ENCODE data around the gene SLC4A2. TPM values are rescaled to one million over a fixed set of nuclear protein-coding genes. Genes with fewer than 3 reads are reported as not detected.

The SLC4A2 gene
- total RNA-seq, 2 experiments from 2014 or later = 64.2 to 86.0 TPM

DNA sequence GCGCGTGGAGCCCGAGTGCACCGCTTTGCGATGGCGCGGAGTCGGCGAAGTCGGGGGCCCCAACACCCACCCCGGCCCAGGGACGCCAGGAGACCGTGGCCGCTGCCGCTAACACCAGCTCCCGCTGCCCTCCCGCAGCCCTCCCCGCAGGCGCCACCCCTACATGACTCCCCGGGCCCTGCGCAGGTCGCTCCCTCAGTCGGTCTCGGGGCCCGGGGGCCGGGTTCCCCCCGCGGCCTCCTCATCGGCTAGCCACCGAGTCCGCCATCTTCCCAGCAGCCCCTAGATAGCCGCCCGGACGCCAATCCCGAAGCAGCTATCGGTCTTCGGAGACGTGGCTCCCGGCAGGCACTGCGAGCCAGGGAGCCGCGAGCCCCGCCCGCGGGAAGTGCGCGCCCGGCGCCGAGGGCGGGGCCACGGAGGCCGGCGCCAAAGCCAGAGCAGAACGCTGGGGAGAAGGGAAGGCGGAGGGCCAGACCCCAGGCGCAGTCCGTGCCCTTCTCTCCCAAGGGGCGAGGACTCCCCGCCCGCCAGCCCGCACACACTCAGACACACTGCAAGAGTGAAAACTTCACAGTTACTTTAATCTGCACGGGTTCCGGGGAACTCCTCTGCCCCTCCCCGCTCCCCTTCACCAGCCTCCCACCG, 21.3 kb downstream of the SLC4A2 start, which contains the start of gene FASTK:
FASTK (minus strand) TSS at position 288 of the 648 bp plus-strand sequence; CDS start at position 245, 43 bp downstream.
- Histone ChIP-seq H3K79me2 (ENCODE audit: insufficient read depth, low read depth, low read length) (peaks cover 28% of the 10 kb centered on the region), H3K9me3 (ENCODE audit: low read length) (no peaks in the 10 kb centered on the region), H3K9me2 (ENCODE audit: insufficient read depth, low read length) (no peaks in the 10 kb centered on the region), H3K27ac (ENCODE audit: low read depth, low read length, poor library complexity, severe bottlenecking) (peak within 1 kb of the TSS; percentile 72), H3K36me3 (ENCODE audit: insufficient read depth, low read length) (peaks cover 43% of the 10 kb centered on the region), H3K4me3 (ENCODE audit: low read depth, low read length, poor library complexity, severe bottlenecking) (peak within 1 kb of the TSS; percentile 91), H3K4me1 (ENCODE audit: insufficient read depth, low read length, poor library complexity, severe bottlenecking) (peaks cover 54% of the 10 kb centered on the region), H4K20me1 (ENCODE audit: insufficient read depth, low read length) (no peaks in the 10 kb centered on the region), H2AFZ (ENCODE audit: low read length) (peak within 1 kb of the TSS; percentile 46; the same call in 1 of the 2 replicates), H3K4me2 (ENCODE audit: low read length) (peak within 1 kb of the TSS; percentile 100)
- POLR2A ChIA-PET = interaction anchor here (0.5 to 0.7 kb wide), 3 partner anchors 14 to 146 kb away, joined by 3 to 4 read pairs (median 3); no protein-coding TSS in a partner anchor
- CTCF ChIA-PET (ENCODE audit: unreplicated experiment) = interaction anchor here (0.6 kb wide), 3 partner anchors 18 to 30 kb away, joined by 3 to 5 read pairs (median 3); no protein-coding TSS in a partner anchor
- no TSS peak for BruUV-seq (replicated peaks)
- intact Hi-C loops (cut with micrococcal nuclease; ENCODE audit: unreplicated experiment) = loop anchor here (1.0 to 10.0 kb wide), 5 partner anchors 21 to 186 kb away; partner anchors contain the start of genes ABCB8, ABCF2, KCNH2 and SLC4A2
- peak; percentile 92 for DNase-seq (ENCODE audit: low spot score)
- TF ChIP-seq, protein P1, sequence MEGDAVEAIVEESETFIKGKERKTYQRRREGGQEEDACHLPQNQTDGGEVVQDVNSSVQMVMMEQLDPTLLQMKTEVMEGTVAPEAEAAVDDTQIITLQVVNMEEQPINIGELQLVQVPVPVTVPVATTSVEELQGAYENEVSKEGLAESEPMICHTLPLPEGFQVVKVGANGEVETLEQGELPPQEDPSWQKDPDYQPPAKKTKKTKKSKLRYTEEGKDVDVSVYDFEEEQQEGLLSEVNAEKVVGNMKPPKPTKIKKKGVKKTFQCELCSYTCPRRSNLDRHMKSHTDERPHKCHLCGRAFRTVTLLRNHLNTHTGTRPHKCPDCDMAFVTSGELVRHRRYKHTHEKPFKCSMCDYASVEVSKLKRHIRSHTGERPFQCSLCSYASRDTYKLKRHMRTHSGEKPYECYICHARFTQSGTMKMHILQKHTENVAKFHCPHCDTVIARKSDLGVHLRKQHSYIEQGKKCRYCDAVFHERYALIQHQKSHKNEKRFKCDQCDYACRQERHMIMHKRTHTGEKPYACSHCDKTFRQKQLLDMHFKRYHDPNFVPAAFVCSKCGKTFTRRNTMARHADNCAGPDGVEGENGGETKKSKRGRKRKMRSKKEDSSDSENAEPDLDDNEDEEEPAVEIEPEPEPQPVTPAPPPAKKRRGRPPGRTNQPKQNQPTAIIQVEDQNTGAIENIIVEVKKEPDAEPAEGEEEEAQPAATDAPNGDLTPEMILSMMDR (conservative IDR thresholded peaks at IDR 0.05; ENCODE audit: low read length) = no peak
- no peak for TF ChIP-seq EZH2phosphoT487 (IDR thresholded peaks at IDR 0.05; ENCODE audit: borderline replicate concordance, low read depth, low read length)

DNA sequence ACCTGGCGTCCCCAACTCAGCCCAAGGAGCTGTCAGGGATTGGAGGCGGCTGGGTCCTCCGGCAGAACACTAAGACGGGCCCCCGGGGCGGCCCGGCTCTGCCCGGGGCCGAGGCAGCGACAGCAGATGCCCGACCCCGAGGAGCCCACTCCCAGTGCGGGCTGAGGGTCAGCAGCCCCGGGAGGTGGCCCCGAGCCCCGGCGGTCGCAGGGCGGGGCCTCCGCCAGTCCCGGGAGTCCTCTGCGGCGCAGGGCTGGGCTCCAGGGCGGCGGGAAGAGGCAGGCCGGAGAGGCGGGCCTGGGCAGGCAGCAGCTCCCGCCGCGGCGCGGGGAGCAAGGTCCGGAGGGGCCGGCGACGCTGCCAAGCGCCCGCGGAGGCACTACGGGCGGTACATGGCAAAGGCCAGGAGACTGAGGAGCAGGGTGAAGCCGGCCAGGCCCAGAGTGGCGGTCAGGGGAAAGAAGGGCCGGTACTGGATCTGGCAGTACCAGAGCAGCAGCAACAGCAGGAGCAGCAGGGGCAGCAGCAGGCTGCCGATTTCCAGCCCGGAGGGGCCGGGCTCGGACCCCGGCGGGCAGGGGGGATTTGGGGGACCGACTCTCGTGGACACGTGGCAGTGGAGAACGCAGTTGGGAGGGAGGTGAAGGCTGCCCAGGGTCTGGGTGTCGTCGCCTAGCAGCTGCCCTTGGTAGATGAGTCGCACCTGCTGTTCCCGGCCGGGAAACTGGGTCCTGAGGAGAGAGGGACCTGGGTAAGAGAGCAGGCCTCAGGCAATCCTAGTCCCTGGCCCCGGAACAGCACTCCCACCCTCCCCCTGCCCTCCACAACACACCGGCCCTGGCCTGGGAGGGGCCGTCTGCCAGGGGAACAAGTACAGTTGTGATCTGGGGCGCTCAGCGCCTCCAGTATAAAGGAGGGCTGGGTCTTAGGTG, 22.0 kb downstream of the SLC4A2 start:
- no peak for DNase-seq (ENCODE audit: low spot score)
- Histone ChIP-seq H3K9me3 (ENCODE audit: low read length) (no peaks in the 10 kb centered on the region), H2AFZ (ENCODE audit: low read length) (no peak overlapping the region), H3K79me2 (ENCODE audit: insufficient read depth, low read depth, low read length) (peaks cover 28% of the 10 kb centered on the region), H3K4me1 (ENCODE audit: insufficient read depth, low read length, poor library complexity, severe bottlenecking) (peaks cover 57% of the 10 kb centered on the region), H3K4me3 (ENCODE audit: low read depth, low read length, poor library complexity, severe bottlenecking) (peak overlapping the region; percentile 91), H3K9me2 (ENCODE audit: insufficient read depth, low read length) (no peaks in the 10 kb centered on the region), H4K20me1 (ENCODE audit: insufficient read depth, low read length) (no peaks in the 10 kb centered on the region), H3K4me2 (ENCODE audit: low read length) (peak overlapping the region; percentile 100), H3K27ac (ENCODE audit: low read depth, low read length, poor library complexity, severe bottlenecking) (peak overlapping the region; percentile 72), H3K36me3 (ENCODE audit: insufficient read depth, low read length) (peaks cover 35% of the 10 kb centered on the region)
- BruUV-seq (replicated peaks) = TSS peak; percentile 37
- TF ChIP-seq, protein P1 (conservative IDR thresholded peaks at IDR 0.05; ENCODE audit: low read length) = no peak
- no peak for TF ChIP-seq EZH2phosphoT487 (IDR thresholded peaks at IDR 0.05; ENCODE audit: borderline replicate concordance, low read depth, low read length)
- intact Hi-C loops (cut with micrococcal nuclease; ENCODE audit: unreplicated experiment) = loop anchor here (2.0 to 10.0 kb wide), 4 partner anchors 53 to 187 kb away; partner anchors contain the start of genes ABCB8, ABCF2 and KCNH2
- POLR2A ChIA-PET = interaction anchor here (0.5 kb wide), 1 partner anchor 129 kb away, joined by 3 read pairs; no protein-coding TSS in a partner anchor
- CTCF ChIA-PET (ENCODE audit: unreplicated experiment) = interaction anchor here (0.6 kb wide), 1 partner anchor 19 kb away, joined by 3 read pairs; no protein-coding TSS in a partner anchor

All from OCI-LY7 (cell line).